ENCODE data around the gene F8. TPM values are rescaled to one million over a fixed set of nuclear protein-coding genes. Genes with fewer than 3 reads are reported as not detected.

The F8 gene
- total and polyA plus RNA-seq, 9 of the 15 experiments (the other 6 are each of a cell fraction or from before 2014, with no cell fraction given): 0.41 to 3.8 (median 0.91) TPM

DNA sequence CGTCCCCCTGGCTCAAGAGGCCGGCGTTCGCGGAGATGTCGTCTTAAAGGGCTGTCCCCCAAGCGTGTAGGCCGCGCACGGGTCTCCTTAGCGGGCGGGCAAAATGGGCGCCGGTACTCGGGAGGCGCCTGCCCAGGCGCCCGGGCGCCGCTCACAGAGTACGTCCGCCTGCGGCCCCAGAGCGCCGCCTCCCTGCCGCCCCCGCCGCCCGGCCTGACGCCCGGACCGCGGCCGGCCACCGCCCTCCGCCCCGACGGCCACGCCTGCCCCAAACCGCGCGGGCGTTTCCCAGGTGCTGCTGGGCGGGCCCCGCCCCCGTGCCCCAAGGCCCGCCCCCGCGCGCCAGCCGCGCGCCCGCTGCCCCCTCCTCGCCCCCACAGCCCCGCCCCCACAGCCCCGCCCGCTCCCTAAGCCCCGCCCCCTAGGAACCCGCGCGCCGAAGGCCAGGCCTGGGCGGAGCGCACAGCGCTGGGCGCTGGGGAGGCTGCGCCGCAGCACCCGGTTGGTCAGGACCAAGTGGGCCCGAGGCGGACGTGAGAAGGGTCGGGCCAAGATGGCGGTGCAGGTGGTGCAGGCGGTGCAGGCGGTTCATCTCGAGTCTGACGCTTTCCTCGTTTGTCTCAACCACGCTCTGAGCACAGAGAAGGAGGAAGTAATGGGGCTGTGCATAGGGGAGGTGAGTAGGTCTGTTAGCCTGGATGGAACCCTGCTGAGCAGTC is 48.6 kb upstream of the F8 start, which contains the start of the genes BRCC3, CMC4 and MTCP1 (continued):
- TF ChIP-seq, protein P1, sequence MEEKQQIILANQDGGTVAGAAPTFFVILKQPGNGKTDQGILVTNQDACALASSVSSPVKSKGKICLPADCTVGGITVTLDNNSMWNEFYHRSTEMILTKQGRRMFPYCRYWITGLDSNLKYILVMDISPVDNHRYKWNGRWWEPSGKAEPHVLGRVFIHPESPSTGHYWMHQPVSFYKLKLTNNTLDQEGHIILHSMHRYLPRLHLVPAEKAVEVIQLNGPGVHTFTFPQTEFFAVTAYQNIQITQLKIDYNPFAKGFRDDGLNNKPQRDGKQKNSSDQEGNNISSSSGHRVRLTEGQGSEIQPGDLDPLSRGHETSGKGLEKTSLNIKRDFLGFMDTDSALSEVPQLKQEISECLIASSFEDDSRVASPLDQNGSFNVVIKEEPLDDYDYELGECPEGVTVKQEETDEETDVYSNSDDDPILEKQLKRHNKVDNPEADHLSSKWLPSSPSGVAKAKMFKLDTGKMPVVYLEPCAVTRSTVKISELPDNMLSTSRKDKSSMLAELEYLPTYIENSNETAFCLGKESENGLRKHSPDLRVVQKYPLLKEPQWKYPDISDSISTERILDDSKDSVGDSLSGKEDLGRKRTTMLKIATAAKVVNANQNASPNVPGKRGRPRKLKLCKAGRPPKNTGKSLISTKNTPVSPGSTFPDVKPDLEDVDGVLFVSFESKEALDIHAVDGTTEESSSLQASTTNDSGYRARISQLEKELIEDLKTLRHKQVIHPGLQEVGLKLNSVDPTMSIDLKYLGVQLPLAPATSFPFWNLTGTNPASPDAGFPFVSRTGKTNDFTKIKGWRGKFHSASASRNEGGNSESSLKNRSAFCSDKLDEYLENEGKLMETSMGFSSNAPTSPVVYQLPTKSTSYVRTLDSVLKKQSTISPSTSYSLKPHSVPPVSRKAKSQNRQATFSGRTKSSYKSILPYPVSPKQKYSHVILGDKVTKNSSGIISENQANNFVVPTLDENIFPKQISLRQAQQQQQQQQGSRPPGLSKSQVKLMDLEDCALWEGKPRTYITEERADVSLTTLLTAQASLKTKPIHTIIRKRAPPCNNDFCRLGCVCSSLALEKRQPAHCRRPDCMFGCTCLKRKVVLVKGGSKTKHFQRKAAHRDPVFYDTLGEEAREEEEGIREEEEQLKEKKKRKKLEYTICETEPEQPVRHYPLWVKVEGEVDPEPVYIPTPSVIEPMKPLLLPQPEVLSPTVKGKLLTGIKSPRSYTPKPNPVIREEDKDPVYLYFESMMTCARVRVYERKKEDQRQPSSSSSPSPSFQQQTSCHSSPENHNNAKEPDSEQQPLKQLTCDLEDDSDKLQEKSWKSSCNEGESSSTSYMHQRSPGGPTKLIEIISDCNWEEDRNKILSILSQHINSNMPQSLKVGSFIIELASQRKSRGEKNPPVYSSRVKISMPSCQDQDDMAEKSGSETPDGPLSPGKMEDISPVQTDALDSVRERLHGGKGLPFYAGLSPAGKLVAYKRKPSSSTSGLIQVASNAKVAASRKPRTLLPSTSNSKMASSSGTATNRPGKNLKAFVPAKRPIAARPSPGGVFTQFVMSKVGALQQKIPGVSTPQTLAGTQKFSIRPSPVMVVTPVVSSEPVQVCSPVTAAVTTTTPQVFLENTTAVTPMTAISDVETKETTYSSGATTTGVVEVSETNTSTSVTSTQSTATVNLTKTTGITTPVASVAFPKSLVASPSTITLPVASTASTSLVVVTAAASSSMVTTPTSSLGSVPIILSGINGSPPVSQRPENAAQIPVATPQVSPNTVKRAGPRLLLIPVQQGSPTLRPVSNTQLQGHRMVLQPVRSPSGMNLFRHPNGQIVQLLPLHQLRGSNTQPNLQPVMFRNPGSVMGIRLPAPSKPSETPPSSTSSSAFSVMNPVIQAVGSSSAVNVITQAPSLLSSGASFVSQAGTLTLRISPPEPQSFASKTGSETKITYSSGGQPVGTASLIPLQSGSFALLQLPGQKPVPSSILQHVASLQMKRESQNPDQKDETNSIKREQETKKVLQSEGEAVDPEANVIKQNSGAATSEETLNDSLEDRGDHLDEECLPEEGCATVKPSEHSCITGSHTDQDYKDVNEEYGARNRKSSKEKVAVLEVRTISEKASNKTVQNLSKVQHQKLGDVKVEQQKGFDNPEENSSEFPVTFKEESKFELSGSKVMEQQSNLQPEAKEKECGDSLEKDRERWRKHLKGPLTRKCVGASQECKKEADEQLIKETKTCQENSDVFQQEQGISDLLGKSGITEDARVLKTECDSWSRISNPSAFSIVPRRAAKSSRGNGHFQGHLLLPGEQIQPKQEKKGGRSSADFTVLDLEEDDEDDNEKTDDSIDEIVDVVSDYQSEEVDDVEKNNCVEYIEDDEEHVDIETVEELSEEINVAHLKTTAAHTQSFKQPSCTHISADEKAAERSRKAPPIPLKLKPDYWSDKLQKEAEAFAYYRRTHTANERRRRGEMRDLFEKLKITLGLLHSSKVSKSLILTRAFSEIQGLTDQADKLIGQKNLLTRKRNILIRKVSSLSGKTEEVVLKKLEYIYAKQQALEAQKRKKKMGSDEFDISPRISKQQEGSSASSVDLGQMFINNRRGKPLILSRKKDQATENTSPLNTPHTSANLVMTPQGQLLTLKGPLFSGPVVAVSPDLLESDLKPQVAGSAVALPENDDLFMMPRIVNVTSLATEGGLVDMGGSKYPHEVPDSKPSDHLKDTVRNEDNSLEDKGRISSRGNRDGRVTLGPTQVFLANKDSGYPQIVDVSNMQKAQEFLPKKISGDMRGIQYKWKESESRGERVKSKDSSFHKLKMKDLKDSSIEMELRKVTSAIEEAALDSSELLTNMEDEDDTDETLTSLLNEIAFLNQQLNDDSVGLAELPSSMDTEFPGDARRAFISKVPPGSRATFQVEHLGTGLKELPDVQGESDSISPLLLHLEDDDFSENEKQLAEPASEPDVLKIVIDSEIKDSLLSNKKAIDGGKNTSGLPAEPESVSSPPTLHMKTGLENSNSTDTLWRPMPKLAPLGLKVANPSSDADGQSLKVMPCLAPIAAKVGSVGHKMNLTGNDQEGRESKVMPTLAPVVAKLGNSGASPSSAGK (IDR thresholded peaks at IDR 0.05): peak; percentile 51; the same call in 1 of the 2 replicates
- TF ChIP-seq RBBP5 (IDR thresholded peaks at IDR 0.05; ENCODE audit: borderline replicate concordance, insufficient read depth, low read length, poor library complexity, severe bottlenecking): peak; percentile 69
- TF ChIP-seq ETS2 (tag; IDR thresholded peaks at IDR 0.05; ENCODE audit: borderline replicate concordance, poor library complexity, severe bottlenecking): no peak
- TF ChIP-seq SMAD4 (CRISPR knock-in tag; conservative IDR thresholded peaks at IDR 0.05): peak; percentile 64; the same call in 1 of the 2 replicates
- TF ChIP-seq ZNF408 (CRISPR knock-in tag; IDR thresholded peaks at IDR 0.05; ENCODE audit: low read depth): no peak
- TF ChIP-seq CREBBP (IDR thresholded peaks at IDR 0.05; ENCODE audit: low read depth, low read length): no peak
- TF ChIP-seq HCFC1 (IDR thresholded peaks at IDR 0.05; ENCODE audit: low read depth, low read length): peak; percentile 33; the same call in 1 of the 2 replicates
- TF ChIP-seq, protein P2, sequence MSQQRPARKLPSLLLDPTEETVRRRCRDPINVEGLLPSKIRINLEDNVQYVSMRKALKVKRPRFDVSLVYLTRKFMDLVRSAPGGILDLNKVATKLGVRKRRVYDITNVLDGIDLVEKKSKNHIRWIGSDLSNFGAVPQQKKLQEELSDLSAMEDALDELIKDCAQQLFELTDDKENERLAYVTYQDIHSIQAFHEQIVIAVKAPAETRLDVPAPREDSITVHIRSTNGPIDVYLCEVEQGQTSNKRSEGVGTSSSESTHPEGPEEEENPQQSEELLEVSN (IDR thresholded peaks at IDR 0.05; ENCODE audit: borderline replicate concordance in 1 of 2, extremely low read depth in 1 of 2, insufficient read depth in 1 of 2, insufficient read length in 1 of 2, low read depth in 1 of 2, low read length in 1 of 2, poor library complexity in 1 of 2, severe bottlenecking in 1 of 2): peak in 1 of 2 experiments; percentile 53
- no peak for TF ChIP-seq ZNF263 (CRISPR knock-in tag; IDR thresholded peaks at IDR 0.05; ENCODE audit: borderline replicate concordance)
- TF ChIP-seq, protein P3, sequence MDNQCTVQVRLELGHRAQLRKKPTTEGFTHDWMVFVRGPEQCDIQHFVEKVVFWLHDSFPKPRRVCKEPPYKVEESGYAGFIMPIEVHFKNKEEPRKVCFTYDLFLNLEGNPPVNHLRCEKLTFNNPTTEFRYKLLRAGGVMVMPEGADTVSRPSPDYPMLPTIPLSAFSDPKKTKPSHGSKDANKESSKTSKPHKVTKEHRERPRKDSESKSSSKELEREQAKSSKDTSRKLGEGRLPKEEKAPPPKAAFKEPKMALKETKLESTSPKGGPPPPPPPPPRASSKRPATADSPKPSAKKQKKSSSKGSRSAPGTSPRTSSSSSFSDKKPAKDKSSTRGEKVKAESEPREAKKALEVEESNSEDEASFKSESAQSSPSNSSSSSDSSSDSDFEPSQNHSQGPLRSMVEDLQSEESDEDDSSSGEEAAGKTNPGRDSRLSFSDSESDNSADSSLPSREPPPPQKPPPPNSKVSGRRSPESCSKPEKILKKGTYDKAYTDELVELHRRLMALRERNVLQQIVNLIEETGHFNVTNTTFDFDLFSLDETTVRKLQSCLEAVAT (IDR thresholded peaks at IDR 0.05): 0 out of 4 replicates have a peak, but pooled peaks have one; percentile 22 to 34
- no peak for TF ChIP-seq MCM5 (IDR thresholded peaks at IDR 0.05; ENCODE audit: low read depth)

Data from K562 (cell line).